GM20000 (cell line): ENCODE measurements around the gene BRIP1.

Experiments
- DNase-seq: peaks from one replicate; pipeline ENCODE4 v3.0.0; 2012; ENCODE audit warnings: low spot score
- CTCF ChIP-seq: IDR thresholded peaks from 2 replicates; pipeline ENCODE4 v1.5.1; 2012; ENCODE audit warnings: mild to moderate bottlenecking, control low read depth; ENCODE audit errors: extremely low read depth, missing control alignments

BRIP1 gene

GRCh38 chr17:61646482-61646881, 216.8 kb downstream of the BRIP1 start:
- no peak for DNase-seq
- no peak for TF ChIP-seq CTCF

- no peak for DNase-seq
- no peak for TF ChIP-seq CTCF
Measured at GRCh38 chr17:61645920-61646319, 217.4 kb downstream of the BRIP1 start.

GRCh38 chr17:61644800-61645774, 218.2 kb downstream of the BRIP1 start:
- TF ChIP-seq CTCF: no peak
- no peak for DNase-seq

GRCh38 chr17:61642768-61643167, 220.6 kb downstream of the BRIP1 start:
- TF ChIP-seq CTCF: no peak
- DNase-seq: no peak

- TF ChIP-seq CTCF: no peak
- DNase-seq: no peak
Measured at GRCh38 chr17:61641715-61642114, 221.6 kb downstream of the BRIP1 start.

- TF ChIP-seq CTCF: no peak
- DNase-seq: no peak
Measured at GRCh38 chr17:61641084-61641483, 222.2 kb downstream of the BRIP1 start.

GRCh38 chr17:61639818-61640217, 223.5 kb downstream of the BRIP1 start:
- no peak for DNase-seq
- TF ChIP-seq CTCF: no peak
